Measurements from ENCODE around the gene BEND7. TPM values are rescaled to one million over a fixed set of nuclear protein-coding genes. Genes with fewer than 3 reads are reported as not detected.

The BEND7 gene
- total RNA-seq, 1 experiment from 2014 or later, result 7.6 TPM

DNA sequence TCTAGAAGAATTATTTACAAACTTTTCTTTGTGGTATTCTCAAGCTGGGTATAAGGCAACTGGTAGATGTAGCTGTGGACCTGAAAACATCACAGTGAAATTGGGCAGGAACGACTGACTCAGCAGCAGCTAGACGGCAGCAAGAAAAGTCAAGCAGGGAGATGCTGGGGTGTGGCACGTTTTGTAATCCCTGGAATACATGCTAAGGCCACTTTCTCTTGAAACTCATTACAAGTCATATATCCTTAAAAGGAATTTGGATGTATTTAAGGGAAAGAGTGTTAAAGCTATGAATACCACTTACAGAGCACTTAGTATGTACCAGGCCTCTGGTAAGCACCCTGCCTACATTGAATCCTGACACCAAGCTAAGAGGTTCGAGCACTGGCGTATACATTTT, 17.4 kb downstream of the BEND7 start:
- no TSS peak for BruUV-seq (replicated peaks)
- intact Hi-C loops (cut with micrococcal nuclease; ENCODE audit: unreplicated experiment) (no loop called here), in situ Hi-C loops (cut with HindIII; ENCODE audit: low pct_unique_long_range_greater_than_20kb, low sequenced_read_pairs) (no loop called here)
- no peak for TF ChIP-seq POLR2AphosphoS5 (IDR thresholded peaks at IDR 0.05; ENCODE audit: low read depth, low read length)
- TF ChIP-seq REST (IDR thresholded peaks at IDR 0.05; ENCODE audit: insufficient read depth in 1 of 2, low read depth in 2 of 2, low read length in 1 of 2), result no peak
- no peak for TF ChIP-seq TCF7L2 (IDR thresholded peaks at IDR 0.05; ENCODE audit: low read depth, low read length)
- no peak for TF ChIP-seq SIN3A (IDR thresholded peaks at IDR 0.05; ENCODE audit: borderline replicate concordance, insufficient read depth, low read depth, low read length)
- TF ChIP-seq CTCF (IDR thresholded peaks at IDR 0.05), result no peak
- ATAC-seq (no peak), DNase-seq (ENCODE audit: low read depth, low spot score) (no peak)
- Histone ChIP-seq H3K36me3 (ENCODE audit: control insufficient read depth, insufficient read depth, low read length) (no peaks in the 10 kb centered on the region), H3K27me3 (ENCODE audit: control insufficient read depth, insufficient read depth, low read length) (no peaks in the 10 kb centered on the region), H3K4me1 (ENCODE audit: control insufficient read depth, insufficient read depth, low read length) (no peaks in the 10 kb centered on the region), H3K4me3 (ENCODE audit: low read depth in 2 of 2, low read length in 2 of 2) (no peak overlapping the region), H3K9me3 (ENCODE audit: control insufficient read depth, insufficient read depth, low read depth, low read length) (no peaks in the 10 kb centered on the region), H3K27ac (ENCODE audit: low read length) (no peak overlapping the region)
- ChIA-PET CTCF (no interaction called here), POLR2A (no interaction called here)

DNA sequence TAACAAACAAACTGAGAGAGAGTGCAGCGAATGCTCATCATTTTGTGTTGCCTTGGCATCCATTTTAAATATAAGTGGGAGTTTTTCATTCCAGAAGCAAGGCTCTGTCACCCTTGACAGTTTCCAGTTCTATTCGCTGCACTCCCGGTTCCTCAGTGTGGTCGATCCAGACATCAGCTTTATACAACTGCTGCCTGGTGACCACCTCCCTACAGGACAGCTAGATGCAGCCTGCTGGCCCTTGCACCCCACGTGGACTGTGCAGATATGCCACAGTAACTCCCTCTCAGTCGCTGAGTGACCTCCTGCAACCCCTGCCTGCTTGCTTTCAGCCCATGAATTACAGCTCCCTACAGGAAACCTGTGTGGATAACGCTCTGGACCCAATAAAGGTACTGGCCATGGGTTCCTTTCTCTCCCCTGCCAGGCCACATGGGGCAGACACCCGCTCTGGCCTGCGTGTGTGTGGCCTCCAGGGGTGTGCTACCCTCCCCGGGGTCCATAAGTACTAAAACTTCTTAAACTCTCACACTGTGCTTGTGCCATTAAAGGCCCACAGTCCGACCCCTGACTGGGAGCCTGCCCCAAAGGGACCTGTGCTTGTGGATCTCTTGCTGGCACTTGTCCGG, 23.6 kb downstream of the BEND7 start:
- Histone ChIP-seq H3K4me1 (ENCODE audit: control insufficient read depth, insufficient read depth, low read length) (no peaks in the 10 kb centered on the region), H3K36me3 (ENCODE audit: control insufficient read depth, insufficient read depth, low read length) (no peaks in the 10 kb centered on the region), H3K27me3 (ENCODE audit: control insufficient read depth, insufficient read depth, low read length) (no peaks in the 10 kb centered on the region), H3K4me3 (ENCODE audit: low read depth in 2 of 2, low read length in 2 of 2) (no peak overlapping the region), H3K9me3 (ENCODE audit: control insufficient read depth, insufficient read depth, low read depth, low read length) (no peaks in the 10 kb centered on the region), H3K27ac (ENCODE audit: low read length) (no peak overlapping the region)
- POLR2A ChIA-PET, result no interaction called here
- in situ Hi-C loops (cut with HindIII; ENCODE audit: low pct_unique_long_range_greater_than_20kb, low sequenced_read_pairs) (no loop called here), intact Hi-C loops (cut with micrococcal nuclease; ENCODE audit: unreplicated experiment) (no loop called here)
- ATAC-seq (no peak), DNase-seq (ENCODE audit: low read depth, low spot score) (no peak)
- CTCF ChIA-PET, result interaction anchor here (1.8 kb wide), 1 partner anchor 133 kb away, joined by 7 read pairs; no protein-coding TSS in a partner anchor
- no TSS peak for BruUV-seq (replicated peaks)
- TF ChIP-seq SIN3A (IDR thresholded peaks at IDR 0.05; ENCODE audit: borderline replicate concordance, insufficient read depth, low read depth, low read length), result no peak
- TF ChIP-seq CTCF (IDR thresholded peaks at IDR 0.05), result no peak
- TF ChIP-seq POLR2AphosphoS5 (IDR thresholded peaks at IDR 0.05; ENCODE audit: low read depth, low read length), result no peak
- no peak for TF ChIP-seq REST (IDR thresholded peaks at IDR 0.05; ENCODE audit: insufficient read depth in 1 of 2, low read depth in 2 of 2, low read length in 1 of 2)
- no peak for TF ChIP-seq TCF7L2 (IDR thresholded peaks at IDR 0.05; ENCODE audit: low read depth, low read length)

Measured in Panc1 (cell line).